GM10266 (cell line): ENCODE results near the gene ACOXL.

ENCODE experiments used
- DNase-seq: peaks from one replicate; pipeline ENCODE4 v3.0.0; 2012; ENCODE audit errors: extremely low spot score
- CTCF ChIP-seq: IDR thresholded peaks from 2 replicates; pipeline ENCODE4 v1.5.1; 2012; ENCODE audit warnings: mild to moderate bottlenecking, low read depth; ENCODE audit not compliant: control insufficient read depth, insufficient read depth; ENCODE audit errors: missing control alignments

Gene ACOXL

GRCh38 chr2:110872521-110872920, 140.1 kb downstream of the ACOXL start:
- no peak for DNase-seq

GRCh38 chr2:110873056-110873502, 140.7 kb downstream of the ACOXL start:
- no peak for DNase-seq

More at GRCh38 chr2:110872521-110872920, 140.1 kb downstream of the ACOXL start:
- TF ChIP-seq CTCF: no peak

GRCh38 chr2:110873597-110874452, 141.5 kb downstream of the ACOXL start:
- no peak for TF ChIP-seq CTCF
- no peak for DNase-seq

More at GRCh38 chr2:110873056-110873502, 140.7 kb downstream of the ACOXL start:
- TF ChIP-seq CTCF: no peak

GRCh38 chr2:110874453-110875383, 142.3 kb downstream of the ACOXL start:
- DNase-seq: no peak

GRCh38 chr2:110875384-110875725, 143.0 kb downstream of the ACOXL start:
- DNase-seq: no peak

More at GRCh38 chr2:110874453-110875383, 142.3 kb downstream of the ACOXL start:
- TF ChIP-seq CTCF: no peak

More at GRCh38 chr2:110875384-110875725, 143.0 kb downstream of the ACOXL start:
- no peak for TF ChIP-seq CTCF
